Dedifferentiated amniotic fluid mesenchymal stem cell (primary cell): Measurements from ENCODE around the gene CD302.
"Not testable (repeated sequence)": the region's sequence is repeated elsewhere in the genome, so short reads cannot be mapped to it uniquely, and the experiment has no call there.

Source experiments
- DNase-seq: peaks from one replicate; pipeline ENCODE4 v3.0.0-alpha.2; 2016; ENCODE audit errors: extremely low spot score

CD302 gene, protein sequence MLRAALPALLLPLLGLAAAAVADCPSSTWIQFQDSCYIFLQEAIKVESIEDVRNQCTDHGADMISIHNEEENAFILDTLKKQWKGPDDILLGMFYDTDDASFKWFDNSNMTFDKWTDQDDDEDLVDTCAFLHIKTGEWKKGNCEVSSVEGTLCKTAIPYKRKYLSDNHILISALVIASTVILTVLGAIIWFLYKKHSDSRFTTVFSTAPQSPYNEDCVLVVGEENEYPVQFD

GRCh38 chr2:159797543-159798375, at the start of gene CD302:
TSS of gene CD302 (minus strand) at chr2:159798208. CDS start at chr2:159798198, 10 bp downstream.
- DNase-seq: peak; percentile 37

DNA sequence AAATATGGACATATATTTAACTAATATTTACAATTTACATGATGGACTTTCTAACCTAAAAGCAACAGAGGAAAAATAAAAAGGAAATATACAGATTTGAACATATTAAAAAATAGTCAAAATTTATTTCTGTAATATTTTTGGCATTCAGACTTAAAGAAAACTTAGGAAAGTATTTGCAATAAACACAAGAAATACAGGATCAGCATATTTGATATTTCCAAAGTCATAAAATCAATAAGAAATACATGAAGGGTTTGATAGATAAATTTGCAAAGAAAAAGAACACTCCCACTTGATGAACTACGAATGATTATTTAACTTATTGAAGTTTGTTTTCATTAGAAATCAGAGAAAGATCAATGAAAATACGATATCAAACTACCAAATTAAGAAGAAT, 48.6 kb upstream of the CD302 start:
- DNase-seq: no peak

DNA sequence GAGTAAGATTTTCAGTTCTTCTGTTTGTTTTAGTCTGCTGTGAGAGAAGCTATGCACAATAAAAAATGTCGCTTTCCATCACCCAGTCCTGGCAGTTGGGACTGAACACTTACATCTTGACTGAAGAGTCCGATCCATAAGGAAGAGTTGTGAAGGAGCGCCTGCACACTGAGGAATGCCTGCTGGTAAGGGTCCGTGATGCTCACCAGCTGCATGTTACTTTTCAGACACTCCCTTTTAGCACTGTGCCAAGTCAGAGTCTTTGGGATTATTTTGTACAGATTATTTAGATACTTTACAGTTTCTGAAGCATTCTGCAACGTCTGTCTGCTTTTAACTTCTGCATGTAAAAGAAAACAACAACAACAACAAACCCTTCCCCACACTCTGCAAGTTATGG, 42.6 kb upstream of the CD302 start:
- no peak for DNase-seq

- no peak for DNase-seq
These were observed 34.9 kb upstream of the CD302 start for GRCh38 chr2:159832858-159833257.

DNA sequence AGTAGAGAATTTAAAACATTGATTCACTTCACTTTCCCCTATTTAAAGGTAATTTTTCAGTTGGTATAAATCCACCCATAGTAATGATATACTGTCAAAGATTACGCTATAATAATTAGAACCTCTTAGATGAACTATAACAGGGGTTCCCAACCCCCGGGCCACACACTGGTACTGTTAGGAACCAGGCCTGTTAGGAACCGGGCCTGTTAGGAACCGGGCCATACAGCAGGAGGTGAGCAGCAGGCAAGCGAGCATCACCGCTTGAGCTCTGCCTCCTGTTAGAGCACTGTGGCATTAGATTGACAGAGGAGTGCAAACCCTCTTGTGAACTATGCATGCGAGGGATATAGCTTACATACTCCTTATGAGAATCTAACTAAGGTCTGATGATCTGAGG, 34.0 kb upstream of the CD302 start:
- DNase-seq: no peak

DNA sequence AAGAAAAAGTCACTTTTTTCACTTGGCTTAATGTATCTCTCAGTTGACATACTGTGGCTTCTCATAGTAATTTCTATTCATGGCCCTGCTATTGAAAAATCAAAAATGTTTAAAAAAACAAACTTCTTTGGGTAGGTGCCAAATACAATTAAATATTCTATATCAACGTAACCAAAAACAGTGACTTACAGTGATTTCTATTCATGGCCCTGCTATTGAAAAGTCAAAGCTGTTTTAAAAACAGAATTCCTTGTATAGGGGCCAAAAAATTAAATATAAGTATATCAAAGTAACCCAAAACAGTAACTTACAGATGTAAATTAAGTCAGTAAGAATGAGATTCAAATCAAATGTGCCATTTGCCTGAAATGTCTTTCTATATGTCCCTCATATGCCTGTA, 31.4 kb upstream of the CD302 start:
- no peak for DNase-seq

DNA sequence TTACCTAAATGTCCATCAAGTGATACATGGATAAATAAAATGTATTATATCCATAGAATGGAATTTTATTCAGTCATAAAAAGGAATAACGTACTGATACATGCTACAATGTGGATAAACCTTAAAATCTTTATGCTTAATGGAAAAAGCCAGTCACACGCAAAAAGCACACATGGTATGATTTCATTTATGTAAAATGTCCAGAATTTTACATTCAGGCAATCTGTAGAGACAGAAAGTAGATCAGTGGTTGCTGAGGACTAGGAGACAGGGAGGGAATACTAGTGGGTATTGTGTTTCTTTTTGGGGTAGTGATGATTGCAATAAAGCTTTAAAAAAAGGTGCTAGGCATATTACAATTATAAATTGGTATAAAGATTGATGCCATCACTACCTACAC, 30.7 kb upstream of the CD302 start:
- DNase-seq: peak; percentile 54

DNA sequence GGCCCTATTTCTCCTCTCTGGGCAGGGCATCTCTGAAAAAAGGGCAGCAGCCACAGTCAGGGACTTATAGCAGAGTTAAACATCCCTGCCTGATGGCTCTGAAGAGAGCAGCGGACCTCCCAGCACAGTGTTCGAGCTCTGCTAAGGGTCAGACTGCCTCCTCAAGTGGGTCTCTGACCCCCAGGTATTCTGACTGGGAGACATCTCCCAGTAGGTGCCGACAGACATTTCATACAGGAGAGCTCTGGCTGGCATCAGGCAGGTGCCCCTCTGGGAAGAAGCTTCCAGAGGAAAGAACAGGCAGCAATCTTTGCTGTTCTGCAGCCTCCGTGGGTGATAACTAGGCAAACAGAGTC, 24.4 kb upstream of the CD302 start:
- DNase-seq: not testable (repeated sequence)

GRCh38 chr2:159821775-159822477, 23.9 kb upstream of the CD302 start:
- not testable (repeated sequence) for DNase-seq

GRCh38 chr2:159818940-159819339, 20.9 kb upstream of the CD302 start:
- no peak for DNase-seq

DNA sequence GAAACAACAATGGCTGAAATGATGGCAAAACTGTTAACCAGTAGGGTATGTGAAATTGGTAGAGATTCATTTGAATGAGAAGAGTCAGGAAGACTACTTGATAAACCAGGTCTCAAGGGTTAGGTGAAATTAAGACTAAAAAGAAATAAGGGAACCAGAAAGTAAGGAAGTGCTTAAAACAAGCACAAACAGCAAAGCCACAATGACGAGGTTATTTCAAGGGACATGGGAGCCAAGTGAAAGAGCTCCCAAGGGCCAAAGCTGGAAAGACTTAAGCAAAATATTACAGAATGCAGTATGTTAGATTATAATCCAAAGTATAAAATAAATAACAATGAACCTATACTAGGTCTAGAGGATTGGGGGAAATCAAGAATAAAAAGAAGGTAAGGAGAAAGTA, 19.3 kb upstream of the CD302 start:
- DNase-seq: no peak

GRCh38 chr2:159811232-159811631, 13.2 kb upstream of the CD302 start:
- DNase-seq: no peak

DNA sequence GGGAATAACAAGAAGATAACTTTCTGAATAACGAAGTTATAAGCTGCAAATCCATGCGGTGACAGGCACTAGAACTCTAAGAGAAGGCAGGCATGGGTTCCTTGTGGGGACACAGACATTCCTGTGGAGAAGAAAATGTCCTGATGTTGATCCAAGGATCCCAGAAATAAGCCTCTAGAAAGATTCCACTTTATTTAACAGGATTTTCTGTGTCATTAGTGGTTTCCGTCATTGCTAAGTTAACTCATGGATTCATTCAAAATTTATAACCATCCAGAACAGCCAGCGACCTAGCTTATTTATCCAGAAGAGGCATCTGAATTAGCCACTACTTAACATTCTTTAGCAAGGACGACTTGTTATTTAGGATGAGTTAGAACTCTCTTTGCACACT, 10.0 kb upstream of the CD302 start:
- no peak for DNase-seq

DNA sequence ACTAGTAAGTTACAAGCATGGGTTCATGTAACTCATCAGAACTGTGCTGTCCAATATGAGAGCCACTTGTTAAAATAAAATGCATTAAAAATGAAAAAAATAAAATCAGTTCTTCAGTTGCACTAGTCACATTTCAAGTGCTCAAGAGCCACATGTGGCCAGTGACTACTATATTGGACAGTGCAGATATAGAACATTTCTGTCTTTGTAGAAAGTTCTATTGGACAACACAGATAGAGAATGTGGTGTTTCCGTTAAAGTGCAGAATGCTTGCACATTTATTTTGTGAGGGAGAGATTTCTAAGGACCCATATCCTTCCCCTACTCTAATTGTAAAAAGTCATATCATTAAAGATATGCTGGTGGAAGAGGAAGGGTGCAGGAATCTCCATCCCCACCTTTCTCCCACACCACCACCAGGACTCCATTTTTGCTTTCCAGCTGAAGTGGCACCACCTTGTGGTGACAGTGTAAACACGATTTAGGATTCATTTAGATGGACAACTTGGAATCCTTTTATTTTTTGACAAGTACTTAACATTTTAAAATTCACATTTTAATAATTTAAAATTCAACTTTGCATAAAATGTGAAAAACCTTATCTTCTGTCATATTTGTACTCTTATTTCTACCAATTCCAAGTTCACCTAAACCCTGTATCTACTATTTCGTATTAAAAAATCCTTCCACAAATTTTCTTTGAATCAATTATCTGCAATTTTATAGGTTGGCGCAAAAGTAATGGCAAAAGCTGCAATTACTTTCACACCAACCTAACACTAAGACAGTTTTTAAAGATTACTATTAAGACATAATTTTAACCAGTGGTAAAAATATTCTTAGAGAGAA, 9.4 kb upstream of the CD302 start:
- DNase-seq: peak; percentile 49

DNA sequence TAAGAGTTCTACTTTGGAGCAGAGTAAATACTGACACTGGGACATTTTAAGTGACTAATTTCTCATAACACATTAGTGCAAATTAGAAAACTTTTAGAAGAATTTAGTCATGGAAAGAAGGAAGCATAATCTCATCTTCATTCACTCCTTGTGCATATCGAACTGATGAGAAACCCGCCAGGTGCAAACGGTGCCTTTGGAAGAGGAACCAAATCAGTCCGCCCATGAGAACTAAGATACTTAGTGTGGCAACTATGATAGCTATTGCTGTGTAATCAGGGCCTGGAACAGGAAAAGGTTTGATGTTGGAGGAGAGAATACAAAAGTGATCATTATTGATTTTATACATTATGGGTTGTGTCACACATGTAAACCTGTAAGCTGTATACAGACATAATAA, 6.9 kb upstream of the CD302 start:
- DNase-seq: no peak

DNA sequence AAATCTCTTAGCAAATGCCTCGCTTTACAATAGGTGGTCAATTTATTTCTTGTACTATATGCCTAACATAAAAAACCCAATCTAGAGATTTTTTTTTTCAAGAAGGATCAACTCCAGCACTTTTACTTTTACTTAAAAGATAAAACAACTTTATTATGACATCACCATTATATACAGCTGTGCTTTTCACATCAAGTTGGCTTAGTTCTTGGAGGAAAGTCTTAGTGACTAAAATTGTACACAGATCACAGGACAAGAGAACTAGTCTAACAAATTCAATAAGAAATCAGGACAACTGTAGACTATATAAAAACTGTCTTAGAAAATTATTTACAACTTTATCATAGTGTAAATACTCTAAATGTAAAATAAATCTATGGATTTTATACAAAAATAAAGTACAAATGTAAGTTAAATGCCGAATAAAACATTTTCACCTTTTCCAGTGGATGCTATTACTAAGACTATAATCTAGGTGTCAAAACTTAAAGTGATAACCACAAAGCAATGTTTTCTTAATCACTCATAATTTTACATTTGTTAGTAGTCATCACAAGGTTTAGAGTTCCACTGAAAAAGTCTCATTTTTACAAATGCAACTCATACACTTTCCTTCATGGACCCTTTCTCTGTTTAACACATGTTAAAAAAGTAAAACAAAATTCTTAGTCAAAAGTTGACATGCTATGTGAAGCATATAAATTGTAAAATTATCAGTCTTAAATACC, 5.4 kb upstream of the CD302 start:
- DNase-seq: no peak

DNA sequence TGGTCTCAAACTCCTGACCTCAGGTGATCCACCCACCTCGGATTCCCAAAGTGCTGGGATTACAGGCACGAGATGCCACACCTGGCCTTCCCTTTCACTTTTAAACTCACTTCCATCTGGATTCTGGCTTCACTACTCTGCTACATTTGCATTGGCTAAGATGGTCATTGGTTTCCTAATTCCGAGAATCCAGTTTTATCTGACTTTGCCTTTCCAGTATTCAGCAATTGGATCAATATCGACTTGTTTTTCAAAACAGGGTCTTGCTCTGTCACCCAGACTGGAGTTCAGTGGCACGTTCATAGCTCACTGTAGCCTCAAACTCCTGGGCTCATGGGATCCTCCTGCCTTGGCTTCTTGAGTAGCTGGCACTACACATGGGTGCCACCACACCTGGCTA, 4.7 kb upstream of the CD302 start:
- no peak for DNase-seq

- no peak for DNase-seq
These were observed 1.8 kb upstream of the CD302 start for GRCh38 chr2:159799833-159800232.

- no peak for DNase-seq
These were observed 343 bp upstream of the CD302 start for GRCh38 chr2:159798376-159798725.

DNA sequence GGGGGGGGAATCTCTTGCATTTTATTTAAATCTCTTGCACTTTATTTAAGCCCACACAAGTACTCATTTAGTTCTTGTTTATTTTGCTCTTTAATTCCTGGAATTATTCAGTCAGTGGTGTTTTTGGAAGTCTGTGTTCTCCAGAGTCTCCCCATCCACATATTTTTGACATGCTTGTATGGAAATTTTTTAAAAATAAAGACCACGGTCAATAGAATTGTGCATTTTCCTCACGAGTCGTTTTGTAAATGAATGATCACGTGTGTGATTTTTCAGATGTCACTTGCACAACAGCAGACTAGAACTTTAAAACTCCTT, 824 bp downstream of the CD302 start:
- no peak for DNase-seq

DNA sequence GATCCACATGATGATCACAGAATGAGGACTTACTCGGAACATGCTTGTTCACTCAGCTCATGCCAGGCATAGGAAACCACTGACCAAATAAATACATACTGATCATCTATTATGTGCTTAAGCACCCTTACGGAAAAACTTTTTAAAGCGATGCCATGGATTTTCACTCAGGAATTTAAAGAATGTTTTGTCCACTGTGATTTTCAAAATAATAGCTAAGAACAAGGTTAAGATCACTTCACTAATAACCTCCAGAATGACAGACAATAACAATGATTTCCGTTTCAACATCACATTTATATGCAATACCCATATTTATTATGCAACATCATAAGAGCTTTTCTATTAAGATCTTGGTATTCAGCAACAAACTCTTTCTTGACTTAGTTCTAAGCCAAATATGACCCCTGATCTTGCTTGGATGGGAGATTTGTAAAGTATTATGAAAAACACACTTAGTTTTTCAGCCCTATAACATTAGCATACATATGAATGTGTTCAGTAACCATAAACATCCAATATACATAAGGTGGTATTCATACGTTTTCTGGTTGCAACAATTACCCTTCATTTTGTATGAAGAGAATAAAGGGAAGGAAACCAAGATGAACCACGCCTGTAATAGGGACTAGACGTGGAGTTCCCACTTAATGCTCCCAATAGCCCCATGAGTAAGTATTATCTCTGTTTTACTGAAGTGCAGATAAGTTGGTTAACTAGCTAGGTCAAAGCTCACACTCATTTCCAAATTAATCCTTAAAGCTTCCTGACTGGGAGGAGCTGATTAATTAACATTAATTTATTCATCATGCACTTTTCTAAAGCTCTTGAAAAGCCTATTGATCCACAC, 1.9 kb downstream of the CD302 start:
- DNase-seq: no peak
